Caco-2 (cell line): ENCODE data around the gene TMEM53. TPM values are rescaled to one million over a fixed set of nuclear protein-coding genes. Genes with fewer than 3 reads are reported as not detected.

Source experiments
- BruUV-seq: library from RNA; stranded (reverse); fragments of 400-500 nt; replicated peaks from 2 replicates; lab custom pipeline; 2021; lab: Mats Ljungman, UMichigan
- CTCF ChIA-PET: fragments of 300-600 bp; sonication (Branson Sonifier 250); formaldehyde crosslinking; loops from one replicate; lab custom pipeline; 2022; ENCODE audit warnings: antibody characterized with exemption; lab: Charles Lee
- POLR2A ChIA-PET: fragments of 300-600 bp; sonication (Branson Sonifier 250); formaldehyde crosslinking; loops from one replicate; lab custom pipeline; 2022; ENCODE audit warnings: antibody characterized with exemption; lab: Charles Lee
- DNase-seq, 2 experiments: peaks; one replicate each; pipeline versions ENCODE4 v3.0.0 to v3.0.0-alpha.2; 2020 to 2022
- H3K27me3 ChIP-seq: replicated peaks from 2 replicates; pipeline ENCODE4 v1.6.0; 2011; ENCODE audit warnings: low read length; ENCODE audit not compliant: control insufficient read depth, insufficient read depth
- H3K36me3 ChIP-seq: 2 replicates; pipeline ENCODE4 v1.5.1; 2011; ENCODE audit warnings: low read length; ENCODE audit not compliant: control insufficient read depth, insufficient read depth
- H3K4me1 ChIP-seq: fragments of 250-450 bp; sonication (Bioruptor Pico); 2 replicates; pipeline ENCODE4 v1.5.1; 2020; ENCODE audit warnings: mild to moderate bottlenecking
- H3K4me3 ChIP-seq: 2 replicates; pipeline ENCODE4 v1.5.1; 2011; ENCODE audit warnings: low read depth, mild to moderate bottlenecking, control low read depth, low read length
- H3K9me3 ChIP-seq: fragments of 250-450 bp; sonication (Bioruptor Pico); 2 replicates; pipeline ENCODE4 v1.5.1; 2020; ENCODE audit warnings: mild to moderate bottlenecking, moderate library complexity
- H3K27ac Mint-ChIP-seq: one replicate; pipeline ENCODE4 v1.8.0; 2022; ENCODE audit warnings: mixed read lengths; ENCODE audit not compliant: unreplicated experiment
- H3K27me3 Mint-ChIP-seq: one replicate; pipeline ENCODE4 v1.8.0; 2022; ENCODE audit warnings: mixed read lengths; ENCODE audit not compliant: insufficient read depth, unreplicated experiment
- H3K36me3 Mint-ChIP-seq: one replicate; pipeline ENCODE4 v1.8.0; 2022; ENCODE audit warnings: mild to moderate bottlenecking, mixed read lengths; ENCODE audit not compliant: insufficient read depth, unreplicated experiment
- H3K4me1 Mint-ChIP-seq: one replicate; pipeline ENCODE4 v1.8.0; 2022; ENCODE audit warnings: low read depth, mixed read lengths; ENCODE audit not compliant: unreplicated experiment
- H3K4me3 Mint-ChIP-seq: one replicate; pipeline ENCODE4 v1.8.0; 2022; ENCODE audit warnings: mild to moderate bottlenecking, moderate library complexity, mixed read lengths; ENCODE audit not compliant: unreplicated experiment
- H3K9me3 Mint-ChIP-seq: one replicate; pipeline ENCODE4 v1.8.0; 2022; ENCODE audit warnings: mixed read lengths; ENCODE audit not compliant: unreplicated experiment
- CTCF ChIP-seq, 2 experiments: fragments of 200-600 bp in 1 of 2; IDR thresholded peaks; 1 replicate in 1 of 2; 2 replicates in 1 of 2; pipeline versions ENCODE4 v1.5.1 to v1.8.0; 2011 to 2022; ENCODE audit warnings: antibody characterized with exemption in 1 of 2, control low read depth in 1 of 2, inconsistent platforms in 1 of 2, low read depth in 1 of 2, low read length in 1 of 2, mild to moderate bottlenecking in 1 of 2, moderate library complexity in 1 of 2; ENCODE audit not compliant: insufficient read depth in 1 of 2, severe bottlenecking in 1 of 2, unreplicated experiment in 1 of 2
- intact Hi-C: fragments of 100-400 bp; cut with micrococcal nuclease; formaldehyde crosslinking; loops from one replicate; pipeline ENCODE4 v1.10.0; 2022; ENCODE audit not compliant: unreplicated experiment
- total RNA-seq: library from RNA; stranded (reverse); gene quantifications from 2 replicates; pipeline ENCODE4 v1.2.3, GENCODE V29; 2022

The TMEM53 gene
- total RNA-seq, 1 experiment from 2014 or later = 4.4 TPM

DNA sequence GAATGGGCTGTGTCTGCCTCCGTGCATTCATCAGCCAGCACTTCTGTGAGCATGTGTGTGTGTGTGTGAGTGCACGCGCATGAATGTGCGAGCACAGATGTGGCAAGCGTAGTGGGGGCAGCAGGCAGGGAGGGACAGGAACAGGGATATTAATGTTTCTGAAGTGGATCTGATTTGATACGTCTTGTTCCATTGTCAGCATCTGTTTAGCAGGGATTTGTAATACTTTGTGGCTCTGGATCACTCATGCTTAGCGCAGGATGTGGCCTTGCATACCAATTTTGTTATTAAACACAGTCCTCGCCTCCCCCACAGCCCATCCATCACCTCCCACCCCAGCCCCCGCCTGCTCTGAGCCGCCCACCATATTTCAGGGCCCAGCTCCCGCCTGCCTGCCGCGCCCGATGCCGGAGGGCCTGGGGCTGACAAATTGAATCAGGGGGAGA, 52.4 kb downstream of the TMEM53 start:
- no peaks in the 10 kb centered on the region for H3K4me1 ChIP-seq
- intact Hi-C loops = no loop called here
- H3K27me3 ChIP-seq = peaks cover 2% of the 10 kb centered on the region; the same call in 1 of the 2 replicates
- H3K9me3 Mint-ChIP-seq = no peaks in the 10 kb centered on the region
- no peak for TF ChIP-seq CTCF (IDR thresholded peaks at IDR 0.05; ENCODE audit: insufficient read depth in 1 of 2, low read depth in 1 of 2, low read length in 1 of 2, severe bottlenecking in 1 of 2, unreplicated experiment in 1 of 2)
- H3K36me3 Mint-ChIP-seq = no peaks in the 10 kb centered on the region
- POLR2A ChIA-PET = no interaction called here
- DNase-seq = no peak
- no peaks in the 10 kb centered on the region for H3K9me3 ChIP-seq
- H3K36me3 ChIP-seq = no peaks in the 10 kb centered on the region
- H3K4me3 Mint-ChIP-seq = no peak overlapping the region
- no peak overlapping the region for H3K27ac Mint-ChIP-seq
- CTCF ChIA-PET = interaction anchor here (0.6 kb wide), 1 partner anchor 37 kb away, joined by 4 read pairs; no protein-coding TSS in a partner anchor
- BruUV-seq = no TSS peak
- peaks cover 5% of the 10 kb centered on the region for H3K27me3 Mint-ChIP-seq
- no peaks in the 10 kb centered on the region for H3K4me1 Mint-ChIP-seq
- H3K4me3 ChIP-seq = no peak overlapping the region

DNA sequence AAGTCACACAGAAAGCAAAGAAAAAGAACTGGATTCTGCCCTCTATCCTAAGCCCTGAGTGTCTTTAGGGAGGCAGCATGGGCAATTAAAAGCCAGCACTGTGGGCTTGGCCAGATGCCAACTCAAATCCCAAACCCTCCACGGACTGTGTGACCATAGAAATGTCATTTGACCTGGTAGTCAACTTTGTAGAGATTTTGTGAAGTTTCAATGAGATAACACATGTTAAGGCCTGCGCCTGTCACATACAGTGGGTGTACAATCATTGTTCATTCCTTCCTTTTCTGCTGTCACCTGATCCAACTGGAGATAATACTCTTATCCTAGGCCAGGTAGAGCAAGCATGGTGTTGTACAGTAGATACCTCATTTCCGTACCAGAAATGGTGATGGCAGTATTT, 54.2 kb downstream of the TMEM53 start:
- no peaks in the 10 kb centered on the region for H3K36me3 ChIP-seq
- CTCF ChIA-PET = no interaction called here
- intact Hi-C loops = no loop called here
- peaks cover 8% of the 10 kb centered on the region for H3K27me3 Mint-ChIP-seq
- no peak overlapping the region for H3K27ac Mint-ChIP-seq
- H3K27me3 ChIP-seq = peaks cover 2% of the 10 kb centered on the region; the same call in 1 of the 2 replicates
- H3K9me3 ChIP-seq = no peaks in the 10 kb centered on the region
- no peaks in the 10 kb centered on the region for H3K9me3 Mint-ChIP-seq
- H3K4me3 Mint-ChIP-seq = no peak overlapping the region
- TF ChIP-seq CTCF (IDR thresholded peaks at IDR 0.05; ENCODE audit: insufficient read depth in 1 of 2, low read depth in 1 of 2, low read length in 1 of 2, severe bottlenecking in 1 of 2, unreplicated experiment in 1 of 2) = no peak
- H3K4me3 ChIP-seq = no peak overlapping the region
- BruUV-seq = no TSS peak
- H3K4me1 Mint-ChIP-seq = no peaks in the 10 kb centered on the region
- H3K36me3 Mint-ChIP-seq = no peaks in the 10 kb centered on the region
- POLR2A ChIA-PET = interaction anchor here (0.6 kb wide), 1 partner anchor 17 kb away, joined by 3 read pairs; no protein-coding TSS in a partner anchor
- H3K4me1 ChIP-seq = no peaks in the 10 kb centered on the region
- DNase-seq = no peak

DNA sequence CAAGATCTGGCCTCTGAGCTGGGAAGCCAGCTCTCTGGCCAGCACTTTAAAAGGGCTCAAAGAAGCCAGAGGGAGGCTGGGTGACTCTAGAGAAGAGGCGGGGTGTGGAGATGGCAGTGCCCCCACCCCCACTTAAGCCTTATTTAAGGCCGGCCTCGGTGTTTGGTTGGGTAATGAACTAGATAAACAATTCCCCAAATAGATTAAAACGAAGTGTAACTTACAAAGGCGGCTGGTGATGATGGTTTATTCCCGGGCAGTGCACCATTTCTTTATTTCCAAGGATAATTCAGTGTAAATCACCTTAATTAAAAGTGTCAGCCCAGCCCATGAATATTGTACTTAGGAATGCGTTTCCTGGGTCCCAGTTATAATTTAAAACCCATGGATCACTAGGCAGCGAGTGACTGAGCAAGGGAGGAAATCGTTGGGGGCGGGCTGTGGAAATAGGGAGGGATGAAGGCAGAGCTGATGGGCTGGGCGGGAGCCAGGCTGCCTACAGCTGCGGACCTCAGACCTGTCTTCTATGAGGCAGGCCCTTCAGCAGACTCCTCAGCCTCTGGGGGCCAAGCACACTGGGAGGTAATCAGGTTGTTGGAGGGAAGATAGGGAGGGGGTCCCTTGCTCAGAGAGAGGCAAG, 54.9 kb downstream of the TMEM53 start:
- Histone ChIP-seq H3K4me1 (no peaks in the 10 kb centered on the region), H3K4me3 (no peak overlapping the region), H3K27me3 (peaks cover 2% of the 10 kb centered on the region; the same call in 1 of the 2 replicates), H3K9me3 (no peaks in the 10 kb centered on the region), H3K36me3 (no peaks in the 10 kb centered on the region)
- H3K9me3 Mint-ChIP-seq = no peaks in the 10 kb centered on the region
- no peaks in the 10 kb centered on the region for H3K36me3 Mint-ChIP-seq
- DNase-seq = no peak
- no peak overlapping the region for H3K4me3 Mint-ChIP-seq
- H3K4me1 Mint-ChIP-seq = no peaks in the 10 kb centered on the region
- POLR2A ChIA-PET = no interaction called here
- BruUV-seq = no TSS peak
- CTCF ChIA-PET = no interaction called here
- TF ChIP-seq CTCF (IDR thresholded peaks at IDR 0.05; ENCODE audit: insufficient read depth in 1 of 2, low read depth in 1 of 2, low read length in 1 of 2, severe bottlenecking in 1 of 2, unreplicated experiment in 1 of 2) = no peak
- H3K27me3 Mint-ChIP-seq = peaks cover 8% of the 10 kb centered on the region
- intact Hi-C loops = no loop called here
- no peak overlapping the region for H3K27ac Mint-ChIP-seq
